Stimulated activated CD4-positive, alpha-beta T cell treated with anti-CD3 and anti-CD28 coated beads, Interleukin-4, amount 100 ng/mL, for 4 hours (primary cell): Measurements from ENCODE around the gene IFNA21.
"Not testable (repeated sequence)": the region's sequence is repeated elsewhere in the genome, so short reads cannot be mapped to it uniquely, and the experiment has no call there.

Source experiments
- DNase-seq, 2 experiments: peaks; one replicate each; pipeline ENCODE4 v3.0.0-alpha.2; 2020

The IFNA21 gene

DNA sequence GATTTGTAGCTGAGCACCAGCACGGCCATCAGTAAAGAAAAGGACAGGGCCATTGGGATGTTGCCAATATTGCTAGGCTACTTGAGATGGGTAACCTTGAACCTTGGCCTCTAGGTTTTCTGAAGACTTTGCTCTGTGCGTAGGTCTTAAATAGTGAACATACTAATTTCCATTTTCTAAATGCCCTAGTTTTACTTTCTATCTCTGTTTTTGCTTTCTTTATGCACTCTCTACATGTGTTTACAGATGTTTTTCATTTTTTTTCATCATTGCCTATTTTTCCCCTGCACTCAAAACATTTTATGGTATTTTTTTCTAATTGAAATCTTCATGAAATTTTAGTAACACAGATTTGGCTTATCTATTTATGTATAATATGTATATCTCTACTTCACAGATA lies at the start of gene IFNA21:
Gene IFNA21 (minus strand): TSS at position 101 of the 400 bp plus-strand sequence. CDS start 48 bp downstream, at position 53.
- DNase-seq: not testable (repeated sequence)

DNA sequence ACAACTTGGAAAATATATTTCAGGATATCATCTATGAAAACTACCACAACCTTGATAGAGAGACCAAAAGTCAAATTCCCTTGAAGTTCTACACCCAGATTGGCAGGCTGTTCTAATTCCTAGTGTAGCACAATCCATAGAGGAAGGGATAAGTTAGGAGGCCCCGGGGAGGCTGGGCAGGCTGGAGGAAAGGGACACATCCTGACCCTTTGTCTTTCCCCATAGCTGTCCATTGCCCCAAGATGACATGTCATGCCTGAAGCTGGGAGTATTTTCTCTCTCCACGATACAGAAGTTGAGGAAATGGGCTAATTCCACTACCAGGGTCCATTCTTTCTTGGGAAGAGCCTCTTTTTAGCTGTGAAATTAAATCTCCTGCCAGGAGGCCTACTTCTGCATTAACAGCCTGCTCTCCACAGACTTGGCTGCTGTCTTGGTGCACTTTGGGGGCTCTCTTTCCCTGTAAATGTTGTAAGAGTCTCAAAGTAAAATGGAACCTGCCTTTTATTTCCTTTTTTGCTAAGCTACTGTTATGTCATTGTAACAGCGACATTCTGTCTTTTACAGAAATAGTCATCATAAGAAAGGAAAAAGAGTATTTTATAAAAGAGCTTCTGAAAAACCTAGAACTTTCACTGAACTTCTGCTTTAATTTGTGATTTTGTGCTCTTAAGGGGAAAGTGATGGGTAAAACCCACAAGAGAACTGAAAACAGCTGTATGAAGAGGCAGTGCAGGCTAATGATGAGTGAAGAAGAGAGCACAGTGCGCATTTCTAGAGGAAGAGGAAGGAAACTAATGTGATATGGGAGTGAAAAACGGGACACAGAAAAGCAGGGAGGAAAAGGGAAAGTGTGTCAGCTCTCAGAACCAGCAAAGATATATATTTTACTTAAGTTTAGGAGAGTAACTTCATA lies 47.2 kb upstream of the IFNA21 start:
- not testable (repeated sequence) for DNase-seq

- not testable (repeated sequence) for DNase-seq
These were observed 45.7 kb upstream of the IFNA21 start for GRCh38 chr9:21212160-21212559.

GRCh38 chr9:21210782-21211181 lies 44.3 kb upstream of the IFNA21 start:
- not testable (repeated sequence) for DNase-seq

GRCh38 chr9:21210311-21210710 lies 43.9 kb upstream of the IFNA21 start:
- no peak for DNase-seq

- DNase-seq: not testable (repeated sequence)
These were observed 40.6 kb upstream of the IFNA21 start, which contains the start of gene IFNA10 for GRCh38 chr9:21207043-21207442. TSS of gene IFNA10 (minus strand) at chr9:21207143. CDS start at chr9:21207097, 46 bp downstream.

GRCh38 chr9:21205204-21205603 lies 38.7 kb upstream of the IFNA21 start:
- DNase-seq: no peak

DNA sequence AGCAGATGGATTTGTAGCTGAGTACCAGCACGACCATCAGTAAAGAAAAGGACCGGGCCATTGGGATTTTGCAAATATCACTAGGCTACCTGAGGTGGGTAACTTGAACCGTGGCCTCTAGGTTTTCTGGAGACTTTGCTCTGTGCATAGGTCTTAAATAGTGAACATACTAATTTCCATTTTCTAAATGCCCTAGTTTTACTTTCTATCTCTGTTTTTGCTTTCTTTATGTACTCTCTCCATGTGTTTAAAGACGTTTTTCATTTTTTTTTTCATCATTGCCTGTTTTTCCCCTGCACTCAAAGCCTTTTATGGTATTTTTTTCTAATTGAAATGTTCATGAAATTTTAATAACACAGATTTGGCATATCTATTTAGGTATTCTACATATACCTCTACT lies 35.6 kb upstream of the IFNA21 start, which contains the start of gene IFNA7:
Gene IFNA7 (minus strand): TSS at position 101 of the 400 bp plus-strand sequence. CDS start 40 bp downstream, at position 61.
- not testable (repeated sequence) for DNase-seq

- DNase-seq: peak in 1 of 2 experiments; percentile 13
These were observed 28.7 kb upstream of the IFNA21 start for GRCh38 chr9:21194867-21195776.

DNA sequence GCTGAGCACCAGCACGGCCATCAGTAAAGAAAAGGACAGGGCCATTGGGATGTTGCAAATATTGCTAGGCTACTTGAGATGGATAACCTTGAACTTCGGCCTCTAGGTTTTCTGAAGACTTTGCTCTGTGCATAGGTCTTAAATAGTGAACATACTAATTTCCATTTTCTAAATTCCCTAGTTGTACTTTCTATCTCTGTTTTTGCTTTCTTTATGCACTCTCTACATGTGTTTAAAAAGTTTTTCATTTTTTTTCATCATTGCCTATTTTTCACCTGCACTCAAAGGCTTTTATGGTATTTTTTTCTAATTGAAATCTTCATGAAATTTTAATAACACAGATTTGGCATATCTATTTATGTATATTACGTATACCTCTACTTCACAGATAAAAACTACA lies 21.0 kb upstream of the IFNA21 start, which contains the start of gene IFNA4:
Gene IFNA4 (minus strand): TSS at position 101 of the 400 bp plus-strand sequence. CDS start 56 bp downstream, at position 45.
- DNase-seq: not testable (repeated sequence)

- not testable (repeated sequence) for DNase-seq
These were observed 16.6 kb upstream of the IFNA21 start for GRCh38 chr9:21182810-21183736.

DNA sequence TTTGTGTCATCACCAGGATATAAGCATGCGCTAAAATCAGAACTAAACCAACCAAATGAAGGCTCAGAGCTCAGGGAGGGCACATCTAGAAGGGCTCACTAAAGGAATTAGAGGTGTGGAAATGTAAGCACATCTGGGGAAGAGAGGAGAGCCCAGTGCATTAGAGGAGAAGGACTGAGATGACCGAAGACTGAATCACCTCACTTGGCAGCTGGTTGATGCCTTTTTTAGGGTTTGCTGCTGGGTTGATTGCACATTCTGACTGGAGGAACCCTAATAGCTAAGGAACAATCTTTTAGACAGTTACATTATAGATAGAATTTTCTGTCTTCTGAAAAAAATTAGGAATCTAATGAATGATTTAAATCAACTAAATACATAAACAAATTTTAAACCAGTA lies 8.2 kb upstream of the IFNA21 start:
- DNase-seq: no peak

- DNase-seq: no peak
These were observed 5.7 kb upstream of the IFNA21 start for GRCh38 chr9:21172156-21172555.

DNA sequence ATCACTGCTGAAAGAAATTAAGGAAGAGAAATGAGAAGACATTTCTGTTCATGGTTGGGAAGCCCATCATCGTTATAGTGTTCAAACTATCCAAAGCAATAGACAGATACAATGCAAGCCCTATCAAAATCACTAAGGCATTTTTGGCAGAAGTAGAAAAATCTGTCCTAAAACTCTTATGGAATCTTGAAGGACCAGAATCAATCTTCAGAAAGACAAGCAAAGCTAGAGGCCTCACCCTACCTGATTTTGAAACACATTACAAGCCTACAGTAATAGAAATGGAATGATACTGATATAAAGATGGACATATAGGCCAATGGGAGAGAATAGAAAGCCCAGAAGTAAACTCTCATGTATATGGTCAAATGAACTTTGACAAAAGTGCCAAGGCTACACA lies 4.9 kb upstream of the IFNA21 start:
- DNase-seq: no peak

GRCh38 chr9:21165516-21165915 lies 944 bp downstream of the IFNA21 start:
- no peak for DNase-seq

GRCh38 chr9:21160178-21160577 lies 6.3 kb downstream of the IFNA21 start:
- DNase-seq: no peak

- no peak for DNase-seq
These were observed 11.0 kb downstream of the IFNA21 start for GRCh38 chr9:21155501-21155900.

DNA sequence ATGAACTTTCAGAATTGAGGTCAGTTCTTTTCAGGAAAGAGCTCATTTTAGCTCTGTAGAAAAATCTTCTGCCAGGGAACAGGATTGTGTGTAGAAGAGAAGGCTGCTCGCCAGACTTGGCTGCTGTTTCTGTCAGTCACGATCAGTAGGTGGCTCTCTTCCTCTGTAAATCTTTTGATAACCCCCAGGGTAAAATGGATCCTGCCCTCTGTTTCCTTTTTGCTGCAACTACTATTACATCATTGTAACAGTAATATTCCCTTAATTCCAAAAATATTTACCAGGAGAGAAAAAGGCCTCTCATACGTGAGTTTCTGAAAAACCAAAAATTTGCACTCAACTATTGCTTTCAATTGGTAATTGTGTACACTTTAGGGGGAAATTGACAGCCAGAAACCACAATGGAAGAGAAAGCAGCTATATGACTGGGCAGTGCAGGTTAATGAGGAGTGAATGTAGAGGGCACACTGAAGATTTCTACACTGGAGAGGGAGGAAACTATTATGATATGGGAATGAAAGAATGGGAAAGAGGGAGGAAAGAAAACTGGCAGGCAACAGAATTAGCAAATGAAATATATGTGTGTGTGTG lies 12.3 kb downstream of the IFNA21 start:
- no peak for DNase-seq

DNA sequence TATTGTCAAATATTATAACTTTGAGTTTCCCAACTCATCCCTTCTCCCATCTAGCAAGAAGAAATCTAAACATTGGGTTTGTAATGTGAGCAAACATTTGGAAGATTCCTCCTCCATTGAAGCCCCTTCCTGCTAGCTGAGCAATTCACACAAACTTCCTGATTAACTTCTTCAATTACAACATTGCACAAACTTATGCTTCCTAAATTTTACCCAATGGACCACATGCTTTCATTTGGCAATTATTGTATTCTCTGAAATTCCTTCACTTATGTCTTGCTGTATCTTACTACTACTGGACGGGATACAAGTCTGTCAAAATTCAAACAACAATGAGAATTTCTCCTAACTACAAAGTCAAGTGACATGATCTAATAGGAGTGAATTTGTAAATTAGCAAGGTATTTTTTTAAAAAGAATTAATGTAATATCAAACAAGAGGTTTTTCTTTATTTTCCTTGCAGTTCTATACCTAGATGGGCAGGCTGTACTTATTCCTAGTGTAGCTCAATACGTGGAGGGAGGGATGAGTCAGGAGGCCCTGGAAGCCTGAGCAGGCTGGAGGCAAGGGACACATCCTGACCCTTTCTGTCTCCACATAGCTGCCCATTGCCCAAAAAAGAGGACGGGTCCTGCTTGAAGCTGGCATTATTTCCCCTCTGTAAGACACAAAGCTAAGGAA lies 13.0 kb downstream of the IFNA21 start:
- DNase-seq: no peak

DNA sequence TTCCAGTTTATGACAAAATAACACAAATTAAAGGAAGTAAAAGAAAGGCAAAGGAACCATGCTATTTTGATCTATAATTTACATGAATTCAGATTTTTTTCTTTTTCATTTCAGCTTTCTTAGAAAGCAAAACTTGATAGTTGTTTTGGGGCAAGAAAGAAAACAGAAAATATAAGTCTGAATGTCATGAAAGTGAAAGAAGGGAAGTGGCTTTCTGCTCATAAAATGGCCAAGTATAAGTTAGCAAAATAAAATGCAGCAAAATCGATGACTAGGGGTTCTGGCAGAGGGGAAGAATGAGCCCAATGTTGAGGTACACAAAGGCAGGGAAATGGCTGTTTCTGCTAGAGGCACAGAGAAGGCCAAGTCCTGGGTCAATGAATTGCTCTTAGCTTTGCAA lies 21.9 kb downstream of the IFNA21 start:
- no peak for DNase-seq

- no peak for DNase-seq
These were observed 25.0 kb downstream of the IFNA21 start, which contains the start of gene IFNW1 for GRCh38 chr9:21141427-21141882. TSS of gene IFNW1 (minus strand) at chr9:21141832. CDS start at chr9:21141570, 262 bp downstream.
